ENCODE results near the gene C5orf22.
A peak's percentile ranks its signal among the peaks of the same experiment; 100 is the strongest.

DNA sequence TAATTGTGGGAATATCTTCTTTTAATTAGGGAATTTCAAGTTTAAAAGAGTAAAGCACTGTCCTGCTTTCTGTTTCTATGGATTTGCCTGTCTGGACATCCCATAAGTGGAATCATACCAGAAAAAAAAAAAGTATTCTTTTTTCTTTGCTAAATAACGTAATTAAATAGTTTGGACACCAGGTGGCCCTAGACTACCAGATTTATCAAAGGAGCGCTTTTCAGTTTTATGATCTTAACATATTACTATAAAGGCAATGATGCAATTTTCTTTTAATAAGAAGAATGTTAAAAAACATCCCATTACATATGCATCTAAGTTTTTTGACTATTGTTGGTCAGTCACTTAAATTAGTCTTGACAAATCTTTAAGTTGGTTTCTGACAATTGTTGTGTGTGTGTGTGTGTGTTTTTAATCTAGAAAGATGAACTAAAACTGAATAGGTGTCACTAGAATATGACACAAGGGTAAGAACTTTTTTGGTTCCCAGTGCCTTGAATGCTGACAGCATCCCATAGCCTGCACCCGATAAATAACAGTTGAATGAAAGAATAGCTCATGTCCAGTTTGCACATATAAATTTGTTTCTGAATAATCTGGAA is 49.5 kb downstream of the C5orf22 start:
- TF ChIP-seq POLR2A (IDR thresholded peaks at IDR 0.05): no peak
- TF ChIP-seq, protein P1, sequence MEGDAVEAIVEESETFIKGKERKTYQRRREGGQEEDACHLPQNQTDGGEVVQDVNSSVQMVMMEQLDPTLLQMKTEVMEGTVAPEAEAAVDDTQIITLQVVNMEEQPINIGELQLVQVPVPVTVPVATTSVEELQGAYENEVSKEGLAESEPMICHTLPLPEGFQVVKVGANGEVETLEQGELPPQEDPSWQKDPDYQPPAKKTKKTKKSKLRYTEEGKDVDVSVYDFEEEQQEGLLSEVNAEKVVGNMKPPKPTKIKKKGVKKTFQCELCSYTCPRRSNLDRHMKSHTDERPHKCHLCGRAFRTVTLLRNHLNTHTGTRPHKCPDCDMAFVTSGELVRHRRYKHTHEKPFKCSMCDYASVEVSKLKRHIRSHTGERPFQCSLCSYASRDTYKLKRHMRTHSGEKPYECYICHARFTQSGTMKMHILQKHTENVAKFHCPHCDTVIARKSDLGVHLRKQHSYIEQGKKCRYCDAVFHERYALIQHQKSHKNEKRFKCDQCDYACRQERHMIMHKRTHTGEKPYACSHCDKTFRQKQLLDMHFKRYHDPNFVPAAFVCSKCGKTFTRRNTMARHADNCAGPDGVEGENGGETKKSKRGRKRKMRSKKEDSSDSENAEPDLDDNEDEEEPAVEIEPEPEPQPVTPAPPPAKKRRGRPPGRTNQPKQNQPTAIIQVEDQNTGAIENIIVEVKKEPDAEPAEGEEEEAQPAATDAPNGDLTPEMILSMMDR (IDR thresholded peaks at IDR 0.05 in 4 of 5, conservative IDR thresholded peaks at IDR 0.05 in 1 of 5): peak; percentile 22 to 57 (median 35)

Measured in gastrocnemius medialis (tissue), 4 donors.